HG03095 (cell line): Measurements from ENCODE around the gene C11orf52.
"Not testable (repeated sequence)": the region's sequence is repeated elsewhere in the genome, so short reads cannot be mapped to it uniquely, and the experiment has no call there.

Source experiments
- ATAC-seq: cut with Tn5 transposase; IDR thresholded peaks from one replicate; pipeline ENCODE4 v1.9.1; 2021; ENCODE audit warnings: moderate library complexity; ENCODE audit not compliant: unreplicated experiment

The C11orf52 gene, protein sequence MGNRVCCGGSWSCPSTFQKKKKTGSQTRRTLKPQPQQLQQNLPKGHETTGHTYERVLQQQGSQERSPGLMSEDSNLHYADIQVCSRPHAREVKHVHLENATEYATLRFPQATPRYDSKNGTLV

DNA sequence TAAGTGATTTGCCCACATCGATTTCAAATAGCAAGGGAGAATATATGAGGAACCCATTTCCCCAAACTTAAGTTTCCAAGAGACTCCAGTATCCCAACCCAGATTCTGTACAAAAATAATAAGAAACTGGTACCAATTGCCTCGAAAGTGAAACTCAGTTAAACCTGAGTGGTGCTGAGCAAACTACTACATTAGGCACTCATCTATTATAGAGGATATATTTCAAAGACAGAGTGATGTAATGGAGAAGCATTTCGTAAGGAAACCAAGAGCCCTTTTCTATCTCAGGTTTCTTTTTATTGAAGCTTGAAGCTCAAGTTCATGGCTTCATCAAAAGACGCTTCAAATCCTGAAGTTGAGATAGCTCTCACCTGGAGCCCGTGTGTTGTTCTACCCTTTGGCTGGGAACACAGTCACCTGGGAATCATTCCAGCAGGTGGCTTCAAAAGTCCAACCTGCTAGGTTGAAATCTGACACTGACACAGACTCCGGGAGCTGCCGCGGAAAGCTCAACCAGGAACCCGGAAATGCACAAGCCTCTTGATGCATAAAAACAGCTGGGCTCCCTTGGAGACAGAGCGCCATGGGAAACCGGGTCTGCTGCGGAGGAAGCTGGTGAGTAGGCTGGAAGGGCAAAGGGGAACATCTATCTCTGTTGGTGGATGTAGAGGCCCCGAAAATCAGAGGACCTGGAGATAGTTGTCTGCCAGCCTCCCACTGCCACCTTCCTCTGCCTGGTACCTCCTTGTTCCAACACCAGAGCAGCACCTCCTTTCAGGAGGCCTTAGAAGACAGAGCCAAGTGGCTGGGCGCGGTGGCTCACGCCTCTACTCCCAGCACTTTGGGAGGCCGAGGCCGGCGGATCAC lies at the start of gene C11orf52:
Gene C11orf52 (plus strand): TSS at position 524 of the 867 bp plus-strand sequence. CDS start 60 bp downstream, at position 584.
- no peak for ATAC-seq

DNA sequence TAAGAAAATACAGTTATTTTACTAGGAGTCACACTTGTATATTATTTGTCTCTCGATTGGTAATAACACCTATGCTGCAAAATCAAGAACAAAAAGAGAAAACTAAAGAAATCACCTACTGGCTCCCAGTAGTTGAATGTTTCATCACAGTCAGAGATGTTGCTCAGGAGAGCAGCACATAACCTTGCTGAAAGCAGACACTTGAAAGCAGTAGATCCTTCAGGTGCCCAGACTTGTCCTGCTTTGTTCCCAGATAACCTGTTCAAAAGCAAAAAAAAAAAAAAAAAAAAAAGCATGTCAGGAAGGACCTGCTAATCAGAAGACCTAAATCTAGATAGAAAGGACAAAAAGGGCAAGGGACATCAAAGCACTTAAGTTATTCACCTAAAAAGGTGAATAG lies 48.6 kb upstream of the C11orf52 start:
- ATAC-seq: no peak

DNA sequence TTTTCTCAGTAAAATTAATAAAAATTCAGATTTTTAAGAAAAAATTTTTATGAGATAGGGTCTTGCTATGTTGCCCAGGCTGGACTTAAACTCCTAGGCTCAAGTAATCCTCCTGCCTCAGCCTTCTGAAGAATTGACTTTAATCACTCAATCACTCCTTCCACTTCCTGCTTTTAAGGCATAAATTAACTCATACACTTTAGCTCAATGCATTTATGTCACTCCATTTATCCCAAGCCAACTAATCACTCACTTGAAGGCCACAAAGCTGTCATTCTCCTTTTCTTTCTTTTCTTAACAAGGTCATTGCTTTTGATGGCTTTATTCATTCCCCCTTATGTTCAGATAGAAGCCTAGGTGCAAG lies 48.2 kb upstream of the C11orf52 start:
- no peak for ATAC-seq

DNA sequence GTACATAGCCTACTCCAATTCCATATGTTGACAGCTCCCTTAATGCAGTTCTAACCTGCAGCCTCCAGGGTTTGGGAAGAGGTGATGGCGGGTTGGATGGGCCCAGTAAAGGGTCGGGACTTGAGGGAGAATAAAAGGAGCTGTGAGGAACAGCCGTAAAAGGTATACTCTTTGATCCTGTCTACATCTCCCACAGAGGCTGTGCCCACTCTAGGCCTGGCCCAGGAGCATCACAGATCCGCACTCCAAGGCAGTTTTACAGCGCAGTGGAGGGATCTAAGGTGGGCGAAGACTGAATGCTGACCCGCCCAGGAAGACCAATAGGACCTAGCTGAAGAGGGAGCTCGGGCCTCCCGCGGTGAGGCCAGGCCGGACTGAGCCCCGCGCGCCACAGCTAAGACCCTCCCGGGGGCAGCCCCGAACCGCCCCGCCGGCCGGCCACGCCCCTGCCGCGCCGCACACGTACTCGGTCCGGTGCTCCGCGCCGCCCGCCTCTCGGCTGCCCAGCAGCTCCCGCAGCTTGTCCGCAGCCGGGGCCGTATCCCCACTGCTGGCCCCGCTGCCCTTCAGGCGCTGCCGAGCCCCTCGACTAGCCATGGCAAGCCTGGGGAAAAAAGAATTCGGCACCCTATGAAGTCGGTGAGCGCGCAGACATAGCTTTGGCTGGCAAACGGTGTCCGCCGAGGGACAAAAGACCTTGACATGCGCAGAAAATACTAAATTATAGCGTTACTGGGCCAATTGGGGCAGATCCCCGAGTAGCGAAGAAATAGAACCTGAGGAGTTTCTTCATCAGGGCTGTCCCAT lies 47.6 kb upstream of the C11orf52 start, which contains the start of gene ALG9:
Gene ALG9 (minus strand): TSS at position 696 of the 807 bp plus-strand sequence. CDS start 99 bp downstream, at position 597.
- ATAC-seq: peak; percentile 87

DNA sequence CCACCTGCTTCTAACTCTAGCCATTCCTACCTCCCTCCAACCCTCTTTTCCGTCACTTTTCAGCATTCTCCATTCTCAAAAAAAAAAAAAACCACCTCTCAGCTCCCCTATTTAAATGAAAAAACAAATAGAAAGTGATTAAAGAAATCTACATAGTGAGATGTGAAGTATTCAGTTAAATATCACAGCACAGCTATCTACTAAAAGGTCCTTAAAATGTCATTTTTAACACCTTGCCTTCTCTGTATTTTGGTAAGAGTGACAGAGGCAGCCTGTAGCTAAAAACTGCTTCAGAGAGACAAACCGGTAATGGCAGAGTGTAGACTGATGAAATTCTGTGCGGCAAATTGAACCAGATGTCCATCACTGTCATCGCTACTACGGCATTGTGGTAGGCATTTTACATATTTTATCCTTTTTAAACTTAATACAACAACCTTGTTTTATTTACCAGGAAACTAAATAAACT lies 47.0 kb upstream of the C11orf52 start:
- ATAC-seq: no peak

DNA sequence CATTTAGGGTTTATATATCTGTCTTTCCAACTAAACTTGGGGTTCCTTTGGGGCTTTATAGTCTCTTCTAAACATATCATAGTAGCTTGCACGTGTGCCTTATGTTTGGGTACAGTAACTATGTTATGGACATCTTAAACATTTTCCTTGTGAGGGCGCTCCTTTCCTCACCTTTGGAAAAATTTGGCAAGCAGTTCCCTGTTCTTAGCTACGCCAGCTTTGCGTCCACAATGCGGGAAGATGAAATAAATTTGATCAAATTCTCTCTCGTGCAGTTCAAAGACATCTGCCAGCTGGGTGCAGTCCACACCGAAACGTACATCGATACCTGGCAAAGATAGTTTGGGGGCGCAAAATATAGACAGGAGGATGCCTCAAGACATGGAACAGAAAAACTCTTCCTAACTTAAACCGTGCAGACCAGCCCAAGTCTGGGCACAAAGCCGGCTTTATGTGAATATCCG lies 40.3 kb upstream of the C11orf52 start:
- ATAC-seq: peak; percentile 2

DNA sequence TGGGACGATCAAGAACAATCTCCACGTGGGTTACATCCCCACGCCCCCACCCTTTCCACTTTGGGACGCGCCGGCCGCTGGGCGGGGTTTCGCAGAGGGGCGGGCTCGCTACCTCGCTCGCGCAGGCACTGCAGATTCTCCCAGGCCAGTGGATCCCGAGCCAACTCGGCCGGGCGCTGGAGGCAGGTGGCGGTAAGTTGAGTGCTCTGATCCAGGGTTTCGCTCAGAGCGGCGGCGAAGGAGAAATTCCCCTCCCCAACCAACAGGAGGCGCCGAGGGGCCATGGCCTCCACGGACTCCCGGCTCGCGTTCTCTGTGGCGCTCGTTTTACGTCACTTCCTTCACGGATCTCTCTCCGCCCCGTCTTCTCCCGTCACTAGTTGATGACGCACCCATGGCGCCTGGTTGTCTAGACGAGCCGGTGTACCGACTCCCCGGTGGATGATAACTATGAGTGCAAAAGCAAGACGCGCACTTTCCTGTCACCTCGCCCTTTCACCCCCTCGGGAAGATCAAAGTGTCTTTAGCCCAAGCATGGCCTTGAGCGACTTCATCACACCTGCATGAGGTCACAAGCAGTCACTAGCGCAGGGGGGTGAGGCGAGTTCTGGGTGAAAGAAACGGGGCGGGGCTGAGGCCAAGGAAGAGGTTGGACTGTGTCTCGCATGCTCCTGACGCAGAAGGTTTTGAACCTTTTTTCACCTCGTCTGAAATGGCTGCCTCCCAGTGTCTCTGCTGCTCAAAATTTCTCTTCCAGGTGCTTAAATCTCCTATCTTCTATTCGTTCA lies 39.7 kb upstream of the C11orf52 start, which contains the start of the genes CFAP68 and FDXACB1:
Gene CFAP68 (plus strand): TSS at position 693 of the 788 bp plus-strand sequence. CDS start 20 bp downstream, at position 713.
Gene FDXACB1 (minus strand): TSS at position 317 of the 788 bp plus-strand sequence. CDS start 33 bp downstream, at position 284.
- peak; percentile 87 for ATAC-seq

DNA sequence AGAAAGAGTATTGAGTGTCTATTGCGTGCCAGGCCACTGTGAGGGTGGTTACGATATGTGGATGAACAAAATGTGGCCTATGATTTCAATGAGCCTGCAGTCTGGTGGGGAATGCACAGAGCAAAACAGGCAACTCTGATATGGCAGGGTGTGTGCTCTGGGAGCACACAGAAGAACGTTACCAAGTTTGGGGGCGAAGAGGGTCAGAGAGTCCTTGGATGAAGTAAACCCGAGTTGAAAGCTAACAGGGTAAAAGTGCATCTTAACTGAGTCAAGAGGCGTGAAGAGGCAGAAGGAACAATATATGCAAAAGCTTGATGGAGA lies 39.1 kb upstream of the C11orf52 start:
- no peak for ATAC-seq

DNA sequence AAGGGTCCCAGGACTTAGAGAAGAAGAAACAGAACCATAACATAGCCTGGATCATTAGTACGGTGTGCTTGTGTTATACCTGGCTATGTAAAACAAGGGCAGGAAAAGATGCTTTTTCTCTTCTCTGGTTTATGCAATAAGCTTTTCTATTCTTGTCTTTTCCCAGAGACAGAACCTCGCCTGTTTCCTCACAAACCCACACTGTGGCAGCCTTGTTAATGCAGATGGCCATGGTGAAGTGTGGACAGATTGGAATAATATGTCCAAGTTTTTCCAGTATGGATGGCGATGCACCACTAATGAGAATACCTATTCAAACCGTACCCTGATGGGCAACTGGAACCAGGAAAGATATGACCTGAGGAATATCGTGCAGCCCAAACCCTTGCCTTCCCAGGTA lies 36.5 kb upstream of the C11orf52 start:
- ATAC-seq: no peak

DNA sequence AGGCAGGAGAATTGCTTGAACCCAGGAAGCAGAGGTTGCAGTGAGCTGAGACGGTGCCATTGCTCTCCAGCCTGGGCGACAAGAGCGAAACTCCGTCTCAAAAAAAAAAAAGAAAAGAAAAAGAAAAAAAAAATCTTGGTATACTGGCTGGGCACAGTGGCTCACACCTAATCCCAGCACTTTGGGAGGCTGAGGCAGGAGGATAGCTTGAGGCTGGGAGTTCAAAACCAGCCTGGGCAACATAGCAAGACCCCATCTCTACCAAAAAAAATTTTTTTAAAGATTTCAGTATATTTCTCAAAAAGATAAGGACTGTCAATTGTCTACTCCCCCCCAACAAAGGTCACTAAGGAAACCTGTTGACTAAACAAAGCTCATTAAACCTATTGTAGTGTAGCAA lies 33.7 kb upstream of the C11orf52 start:
- ATAC-seq: not testable (repeated sequence)

DNA sequence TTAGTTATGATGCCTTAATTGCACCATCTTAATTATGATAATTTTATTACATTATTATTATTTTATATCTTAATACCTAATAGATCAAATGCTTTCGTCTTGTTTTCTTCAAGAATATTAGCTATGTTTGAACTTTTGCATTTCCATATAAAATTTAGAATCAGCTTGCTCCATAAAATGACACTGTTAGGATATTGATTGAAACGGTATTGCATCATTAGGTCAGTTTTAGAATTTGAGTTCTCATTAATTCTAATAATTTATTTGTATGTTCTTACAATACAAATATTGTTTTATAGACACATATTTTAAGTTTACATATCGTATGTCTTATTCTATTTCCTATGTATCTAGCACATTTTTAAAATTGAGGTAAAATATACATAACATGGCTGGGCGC lies 32.7 kb upstream of the C11orf52 start:
- ATAC-seq: no peak

DNA sequence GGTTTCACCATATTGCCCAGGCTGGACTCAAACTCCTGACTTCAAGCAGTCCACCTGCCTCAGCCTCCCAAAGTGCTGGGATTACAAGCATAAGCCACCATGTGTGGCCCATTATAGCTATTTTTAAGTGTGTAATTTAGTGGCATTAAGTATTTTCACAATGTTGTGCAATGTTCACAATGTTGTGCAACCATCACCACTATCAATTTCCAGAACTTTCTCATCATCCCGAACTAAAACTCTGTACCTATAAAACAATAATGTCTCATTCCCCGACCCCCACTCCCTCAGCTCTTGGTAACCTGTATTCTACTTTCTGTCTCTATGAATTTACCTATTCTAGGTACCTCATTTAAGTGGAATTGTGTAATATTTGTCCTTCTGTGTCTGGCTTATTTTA lies 31.9 kb upstream of the C11orf52 start:
- no peak for ATAC-seq

DNA sequence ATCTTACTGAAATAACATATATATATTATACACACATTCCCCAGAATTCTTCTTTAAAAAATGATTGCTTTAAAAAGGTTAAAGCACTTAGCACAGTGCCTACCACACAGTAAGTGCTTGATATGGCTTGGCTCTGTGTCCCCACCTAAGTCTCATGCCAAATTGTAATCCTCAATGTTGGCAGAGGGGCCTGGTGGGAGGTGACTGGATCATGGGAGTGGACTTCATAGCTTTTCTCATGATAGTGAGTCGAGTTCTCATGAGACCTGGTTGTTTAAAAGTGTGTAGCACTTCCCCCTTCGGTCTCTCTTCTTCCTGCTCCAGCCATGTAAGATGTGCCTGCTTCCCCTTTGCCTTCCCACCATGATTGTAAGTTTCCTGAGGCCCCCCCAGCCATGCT lies 13.3 kb upstream of the C11orf52 start:
- ATAC-seq: no peak

DNA sequence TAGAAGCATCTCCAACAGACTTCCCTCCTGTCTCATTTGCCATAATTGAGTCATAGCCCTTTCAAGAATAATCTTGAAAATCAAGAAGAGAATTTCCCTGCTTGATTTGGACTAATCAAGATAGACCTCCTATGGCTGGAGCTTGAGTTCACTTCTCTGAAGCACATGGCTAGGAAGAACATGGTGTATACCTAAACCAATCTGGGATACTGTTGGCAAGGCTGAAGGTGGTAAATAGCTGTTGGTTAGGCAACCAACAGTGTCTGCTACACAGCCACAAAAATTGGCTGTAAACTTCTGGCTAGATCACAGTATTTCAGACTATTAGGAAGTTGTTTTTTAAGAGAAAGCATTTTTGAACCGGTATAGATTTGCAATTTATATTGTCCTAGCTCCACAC lies 12.0 kb upstream of the C11orf52 start:
- no peak for ATAC-seq

DNA sequence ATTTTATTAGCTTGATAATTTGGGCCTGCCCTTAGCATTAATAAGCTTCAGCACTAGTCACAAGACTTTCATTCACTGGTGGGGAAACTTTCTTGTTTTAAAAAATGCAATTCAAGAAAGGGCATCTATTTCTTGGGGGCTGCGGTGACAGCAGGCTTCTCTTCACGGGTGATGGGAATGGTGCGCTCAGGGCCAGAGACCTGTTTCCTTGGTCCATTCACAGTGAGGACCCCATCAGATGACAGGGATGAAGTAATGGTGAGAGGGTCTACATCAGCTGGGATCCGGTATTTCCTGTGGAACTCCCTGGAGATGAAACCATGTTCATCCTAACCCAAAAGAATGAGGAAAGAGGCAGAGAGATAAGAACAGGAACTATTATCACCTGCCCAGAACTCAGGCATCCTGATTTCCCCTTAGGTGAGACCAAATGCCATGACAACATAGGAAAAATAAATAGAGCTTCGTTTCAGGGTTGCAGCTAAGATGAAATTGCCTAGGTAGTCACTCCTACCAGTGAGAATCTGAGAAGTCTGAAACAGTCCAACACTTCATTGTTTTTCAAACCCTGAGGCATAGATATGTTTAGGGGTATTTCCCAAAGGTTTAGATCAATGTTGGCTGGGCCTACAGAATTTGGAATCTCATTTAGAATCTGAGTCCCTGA lies 9.9 kb upstream of the C11orf52 start:
- no peak for ATAC-seq

DNA sequence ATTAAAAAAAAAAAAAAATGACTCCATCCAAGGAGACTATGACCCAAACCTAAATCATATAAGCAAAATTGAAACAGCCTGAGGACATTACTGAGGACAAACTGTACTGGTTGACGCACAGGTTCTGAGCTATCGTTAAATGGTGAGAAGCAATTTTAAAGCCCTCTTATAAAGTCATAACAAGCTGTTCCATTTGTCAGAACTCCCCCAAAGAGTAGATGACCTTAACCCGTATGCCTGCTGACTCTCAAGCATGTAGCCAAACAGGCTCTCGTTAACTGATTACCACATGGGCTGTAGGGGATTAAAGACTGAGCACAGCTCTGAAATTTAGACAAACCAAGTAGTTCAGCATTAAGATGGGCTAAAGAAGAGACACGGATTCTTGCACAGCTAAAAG lies 9.3 kb upstream of the C11orf52 start:
- no peak for ATAC-seq

DNA sequence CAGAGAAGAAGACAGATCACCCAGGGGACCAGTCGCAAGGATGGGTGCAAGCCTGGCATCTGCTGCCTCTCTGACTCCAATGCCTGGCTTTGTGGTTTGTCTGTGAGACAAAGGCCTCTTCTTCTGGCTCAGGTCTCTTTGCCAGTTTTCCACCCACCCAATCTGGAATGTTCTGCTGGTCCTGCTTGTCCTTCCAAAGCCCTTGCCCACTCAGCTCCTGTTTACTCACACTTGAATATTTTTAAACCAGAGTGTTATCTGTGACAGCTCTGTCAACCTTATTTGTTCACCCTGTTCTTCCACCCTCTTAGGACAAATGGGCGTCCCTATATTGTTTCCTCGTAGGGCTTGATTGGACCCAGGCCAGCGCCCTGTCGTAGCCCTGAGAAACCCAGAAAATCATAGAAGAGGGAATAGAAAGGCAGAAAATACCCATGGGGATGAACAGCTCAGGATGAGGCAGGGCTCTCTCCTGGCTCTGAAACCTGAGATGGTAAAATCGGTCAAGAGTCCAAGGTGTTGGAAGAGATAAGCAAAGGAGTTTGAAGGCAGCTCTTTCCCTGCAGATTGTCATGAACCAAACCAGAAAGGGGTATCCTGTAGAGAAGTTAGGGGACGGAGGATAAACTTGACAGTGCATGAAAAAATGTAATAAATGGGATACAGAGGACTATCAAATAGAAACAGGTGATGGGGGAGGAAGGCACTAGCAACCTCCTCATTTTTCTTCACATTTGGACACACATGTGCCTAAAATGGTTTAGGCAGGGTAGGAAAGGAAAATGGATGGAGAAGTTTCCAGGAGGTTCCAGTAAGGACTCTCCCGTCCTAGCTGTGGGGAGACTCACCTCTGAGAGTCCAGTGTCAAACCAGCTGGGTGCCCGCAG lies 7.8 kb upstream of the C11orf52 start:
- no peak for ATAC-seq

DNA sequence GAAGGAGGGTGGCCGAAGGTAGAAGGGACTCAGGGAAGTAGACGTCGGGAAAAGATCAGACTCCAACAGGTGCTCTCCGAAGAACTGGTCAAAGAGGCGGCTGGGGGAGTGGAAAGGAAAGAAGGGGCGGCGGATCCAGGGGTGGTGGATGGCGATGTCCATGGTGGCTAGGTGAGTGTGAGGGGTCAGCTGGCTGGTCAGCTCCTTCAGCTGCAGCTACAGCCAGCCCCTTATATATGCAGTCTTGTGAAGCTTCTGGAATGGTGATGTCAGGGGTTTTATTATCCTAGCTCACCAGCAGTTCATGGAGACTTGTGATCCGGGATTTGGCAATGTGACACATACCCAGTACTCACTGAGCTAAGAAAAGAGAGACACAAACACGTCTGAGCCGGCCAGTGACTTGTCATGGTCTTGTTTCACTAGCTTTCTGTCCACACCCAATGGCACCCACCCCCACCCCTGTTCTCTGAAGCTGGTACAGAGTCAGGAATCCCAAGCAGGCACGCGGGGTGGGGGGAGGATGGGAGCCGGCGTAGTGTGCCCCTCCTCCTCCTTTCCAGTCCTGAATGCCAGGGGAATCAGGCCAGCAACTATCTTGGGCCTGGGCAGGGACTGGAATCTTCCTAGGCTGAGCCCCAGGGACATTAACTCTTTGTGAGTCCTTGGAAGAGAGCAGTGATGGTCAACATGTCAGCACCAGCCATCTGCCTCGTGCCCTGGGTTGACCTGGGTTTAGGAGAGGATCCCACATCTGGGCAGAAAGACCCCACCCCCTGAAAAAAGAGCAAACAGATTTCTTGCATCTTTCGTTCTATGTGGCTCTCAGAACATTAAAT lies 6.9 kb upstream of the C11orf52 start, which contains the start of gene CRYAB:
Gene CRYAB (minus strand): TSS at position 208 of the 839 bp plus-strand sequence. CDS start 46 bp downstream, at position 162.
- ATAC-seq: no peak
